GM20431 (cell line): ENCODE results near the gene DUOX2.

Source experiments
- in situ Hi-C: fragments of 300-500 bp; cut with MseI, MboI; formaldehyde crosslinking; loops from one replicate; pipeline ENCODE4 v1.15.0; 2020; ENCODE audit warnings: low sequenced_read_pairs; ENCODE audit not compliant: unreplicated experiment

The DUOX2 gene

DNA sequence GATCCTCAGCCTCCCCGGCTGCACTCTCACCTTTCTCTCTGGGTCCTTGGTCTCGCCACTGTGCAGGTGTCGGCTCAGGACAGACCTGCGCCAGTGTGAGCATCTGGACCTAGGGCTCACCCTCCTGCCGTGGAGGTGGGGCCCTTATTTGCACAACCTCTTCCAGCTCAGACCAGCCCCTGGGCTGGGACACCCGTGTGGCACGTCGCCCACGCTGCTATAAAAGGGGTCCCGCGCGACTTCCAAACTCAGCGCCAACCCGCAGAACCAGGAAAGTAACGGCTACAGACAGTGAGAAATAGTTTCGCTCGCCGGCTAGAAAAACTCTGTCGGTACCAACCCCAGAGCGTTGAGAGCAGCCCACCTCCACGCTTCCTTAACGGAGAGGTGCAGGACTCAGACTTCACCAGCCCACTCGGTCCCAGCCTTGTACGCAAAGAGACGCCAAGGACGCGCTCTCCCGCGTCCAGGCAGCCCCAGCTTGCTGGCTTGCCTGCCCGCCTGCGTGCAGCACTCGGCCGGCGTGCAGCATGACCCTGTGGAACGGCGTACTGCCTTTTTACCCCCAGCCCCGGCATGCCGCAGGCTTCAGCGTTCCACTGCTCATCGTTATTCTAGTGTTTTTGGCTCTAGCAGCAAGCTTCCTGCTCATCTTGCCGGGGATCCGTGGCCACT, at the start of gene DUOX2, which contains the start of gene DUOXA2:
DUOX2 (minus strand) TSS at position 97 of the 675 bp plus-strand sequence. CDS start 761 bp downstream, outside the sequence.
DUOXA2 (plus strand) TSS at position 251 of the 675 bp plus-strand sequence; CDS start at position 531, 280 bp downstream.
- in situ Hi-C loops, result no loop called here

DNA sequence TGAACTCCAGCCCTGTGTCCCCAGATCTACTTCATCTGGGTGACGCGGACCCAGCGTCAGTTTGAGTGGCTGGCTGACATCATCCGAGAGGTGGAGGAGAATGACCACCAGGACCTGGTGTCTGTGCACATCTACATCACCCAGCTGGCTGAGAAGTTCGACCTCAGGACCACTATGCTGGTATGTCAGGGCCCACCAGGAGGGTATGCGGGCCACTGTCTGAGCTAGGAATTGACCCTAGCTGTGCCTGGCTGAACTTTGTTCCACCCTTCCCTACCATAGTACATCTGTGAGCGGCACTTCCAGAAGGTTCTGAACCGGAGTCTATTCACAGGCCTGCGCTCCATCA, 49.5 kb upstream of the DUOX2 start:
- in situ Hi-C loops, result no loop called here

DNA sequence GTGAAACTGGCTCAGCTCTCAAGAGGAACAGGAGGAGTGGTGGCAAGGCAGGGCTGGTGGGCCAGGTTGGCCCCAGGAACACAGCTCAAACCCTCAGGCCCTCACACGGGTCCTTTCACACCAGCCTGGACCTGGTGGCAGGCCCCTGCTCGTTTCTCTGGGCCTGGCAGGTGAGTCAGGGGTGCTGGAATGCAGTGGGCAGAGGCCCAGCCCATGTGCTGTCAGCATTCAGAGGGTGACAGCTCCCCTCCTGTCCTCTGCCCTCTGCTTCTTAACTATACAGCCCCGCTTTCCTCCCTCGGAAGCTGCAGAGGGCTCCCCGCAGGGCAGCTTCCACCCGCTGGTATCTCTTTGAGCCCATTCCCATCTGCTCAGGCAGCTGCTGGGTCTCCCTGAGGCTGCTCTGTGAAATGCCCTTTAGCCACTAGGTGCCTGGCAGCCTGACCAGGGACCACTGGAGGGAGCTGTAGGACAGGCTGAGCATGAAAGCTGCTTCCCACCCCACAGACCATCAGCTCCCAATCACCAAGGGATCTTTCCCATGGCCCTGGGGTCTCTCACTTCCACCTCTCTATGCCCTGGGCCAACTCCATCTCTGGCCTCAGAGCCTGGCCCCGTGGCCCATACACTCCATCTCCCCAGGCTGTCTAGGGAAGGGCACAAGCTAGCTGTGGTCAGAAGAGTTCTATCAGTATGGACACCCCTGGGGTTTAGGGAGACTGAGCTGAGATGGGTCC, 49.0 kb upstream of the DUOX2 start:
- in situ Hi-C loops, result no loop called here

DNA sequence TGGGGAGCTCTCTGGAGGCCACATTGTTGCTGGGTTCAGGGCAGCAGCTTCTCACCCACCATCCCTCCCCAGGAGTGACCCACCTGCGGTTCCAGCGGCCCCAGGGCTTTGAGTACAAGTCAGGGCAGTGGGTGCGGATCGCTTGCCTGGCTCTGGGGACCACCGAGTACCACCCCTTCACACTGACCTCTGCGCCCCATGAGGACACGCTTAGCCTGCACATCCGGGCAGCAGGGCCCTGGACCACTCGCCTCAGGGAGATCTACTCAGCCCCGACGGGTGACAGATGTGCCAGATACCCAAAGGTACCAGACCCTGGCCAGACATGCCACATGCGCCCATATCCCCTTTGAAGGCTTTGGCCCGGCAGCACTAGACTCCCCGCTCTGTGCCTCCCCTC, 47.7 kb upstream of the DUOX2 start:
- in situ Hi-C loops, result no loop called here

DNA sequence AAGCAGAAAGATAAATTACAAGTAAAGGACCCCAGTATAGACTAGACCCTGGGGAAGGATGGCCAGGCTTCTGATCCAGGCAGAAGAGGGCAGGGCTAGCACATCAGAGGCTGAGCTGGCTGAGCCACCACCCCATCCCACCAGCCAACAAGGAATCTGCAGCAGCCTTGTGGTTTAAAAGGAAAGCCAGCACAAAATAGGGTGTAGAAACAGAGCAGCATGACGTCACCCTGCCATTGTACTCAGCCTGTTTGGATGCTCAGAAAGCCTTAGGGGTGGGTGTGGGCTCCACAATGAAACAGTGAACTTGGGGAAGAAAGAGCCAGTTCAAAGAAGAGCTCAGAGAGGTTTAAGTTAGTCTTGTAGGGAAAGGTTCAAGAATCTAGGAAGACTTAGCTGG, 44.0 kb upstream of the DUOX2 start:
- in situ Hi-C loops, result no loop called here

DNA sequence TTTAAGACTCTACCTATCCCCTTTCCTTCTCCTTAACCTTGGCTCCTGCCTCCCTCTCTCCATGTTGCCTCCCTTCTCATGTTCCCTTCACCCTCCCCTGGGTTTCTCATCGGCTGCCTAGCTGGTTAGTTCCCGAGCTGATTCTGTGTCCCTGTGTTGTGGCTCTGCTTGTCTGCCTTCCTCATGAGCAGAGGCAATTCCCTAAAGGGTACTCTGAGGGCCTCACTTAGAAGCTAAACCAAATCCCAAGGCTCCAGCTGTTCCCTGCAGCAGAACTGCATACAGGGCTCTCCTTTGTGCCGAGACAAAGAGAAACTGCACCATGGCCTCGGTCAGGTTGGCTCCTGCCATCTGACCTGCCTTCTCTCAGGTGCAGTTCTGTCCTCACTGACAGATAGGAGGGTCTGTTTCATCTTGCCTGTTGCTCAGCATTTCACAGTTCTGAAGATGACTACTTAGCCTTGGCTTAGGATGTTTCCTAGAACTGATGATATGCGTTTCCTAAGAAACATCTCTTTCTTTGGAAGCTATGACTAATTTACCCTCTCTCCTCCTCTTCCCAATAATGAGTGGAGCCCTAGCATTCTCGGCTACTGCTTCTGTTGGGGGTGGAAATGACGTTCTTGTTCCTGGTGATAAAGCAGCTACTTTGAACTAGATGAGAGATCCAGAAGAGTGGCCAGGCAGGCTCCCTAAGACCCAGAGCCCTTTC, 42.9 kb upstream of the DUOX2 start:
- in situ Hi-C loops, result no loop called here

DNA sequence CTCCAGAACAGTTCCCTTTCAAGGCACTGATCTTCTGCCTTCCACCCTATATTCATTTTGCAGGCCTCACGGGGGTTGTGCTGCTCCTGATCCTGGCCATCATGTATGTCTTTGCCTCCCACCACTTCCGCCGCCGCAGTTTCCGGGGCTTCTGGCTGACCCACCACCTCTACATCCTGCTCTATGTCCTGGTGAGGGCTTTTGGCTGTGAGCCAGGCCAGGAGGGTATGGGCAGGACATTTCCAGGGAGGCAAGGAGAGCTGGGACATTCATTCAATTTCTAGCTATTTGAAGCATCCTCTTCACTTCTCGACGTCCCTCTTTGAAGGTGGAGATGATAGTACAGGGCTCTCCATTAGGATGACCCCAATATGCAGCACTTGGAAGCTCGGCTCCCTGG, 41.8 kb upstream of the DUOX2 start:
- in situ Hi-C loops, result no loop called here

DNA sequence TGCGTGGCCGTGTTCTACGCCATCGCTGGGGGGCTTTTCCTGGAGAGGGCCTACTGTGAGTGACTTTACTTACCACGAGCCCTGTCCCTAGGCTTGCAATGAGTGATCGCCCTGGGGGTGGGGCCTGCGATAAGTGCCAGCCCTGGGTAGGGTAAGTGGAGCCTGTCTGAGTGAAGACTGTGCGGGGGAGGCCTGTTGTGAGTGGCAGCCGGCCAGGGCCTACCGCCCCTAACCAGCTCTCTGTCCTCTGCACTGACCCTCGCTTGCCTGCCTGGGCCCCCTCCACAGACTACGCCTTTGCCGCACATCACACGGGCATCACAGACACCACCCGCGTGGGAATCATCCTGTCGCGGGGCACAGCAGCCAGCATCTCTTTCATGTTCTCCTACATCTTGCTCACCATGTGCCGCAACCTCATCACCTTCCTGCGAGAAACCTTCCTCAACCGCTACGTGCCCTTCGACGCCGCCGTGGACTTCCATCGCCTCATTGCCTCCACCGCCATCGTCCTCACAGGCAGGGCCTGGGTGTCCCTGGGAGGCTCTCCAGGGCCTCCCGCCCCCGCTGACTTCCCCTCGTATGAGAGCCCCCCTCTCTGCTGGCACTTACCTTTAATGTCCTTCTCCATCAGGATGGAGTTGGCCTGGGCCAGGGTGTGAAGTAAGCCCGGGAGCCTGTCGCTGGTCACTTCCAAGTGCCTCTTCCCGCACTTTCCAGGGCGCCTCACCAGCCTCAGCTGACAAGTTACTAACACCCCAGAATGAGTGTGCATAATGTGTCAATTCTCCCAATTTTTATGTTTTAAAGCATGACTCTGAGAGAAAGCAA, 38.2 kb upstream of the DUOX2 start:
- in situ Hi-C loops, result no loop called here

DNA sequence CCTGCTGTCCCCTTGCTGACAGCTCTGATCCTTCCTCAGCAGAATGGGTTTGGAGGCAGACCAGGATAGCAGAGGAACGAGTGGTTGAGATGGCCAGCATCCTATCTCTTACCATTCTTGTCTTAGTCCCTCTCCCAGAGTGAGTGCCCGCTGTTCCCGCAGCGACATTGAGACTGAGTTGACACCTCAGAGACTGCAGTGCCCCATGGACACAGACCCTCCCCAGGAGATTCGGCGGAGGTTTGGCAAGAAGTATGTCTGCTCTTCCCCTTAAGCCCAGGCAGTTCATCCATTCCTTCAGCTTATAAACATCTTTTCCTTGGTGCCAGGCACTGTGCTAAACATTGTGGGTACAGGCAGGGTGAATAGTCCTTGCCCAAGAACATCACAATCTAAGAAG, 37.0 kb upstream of the DUOX2 start:
- in situ Hi-C loops, result no loop called here

DNA sequence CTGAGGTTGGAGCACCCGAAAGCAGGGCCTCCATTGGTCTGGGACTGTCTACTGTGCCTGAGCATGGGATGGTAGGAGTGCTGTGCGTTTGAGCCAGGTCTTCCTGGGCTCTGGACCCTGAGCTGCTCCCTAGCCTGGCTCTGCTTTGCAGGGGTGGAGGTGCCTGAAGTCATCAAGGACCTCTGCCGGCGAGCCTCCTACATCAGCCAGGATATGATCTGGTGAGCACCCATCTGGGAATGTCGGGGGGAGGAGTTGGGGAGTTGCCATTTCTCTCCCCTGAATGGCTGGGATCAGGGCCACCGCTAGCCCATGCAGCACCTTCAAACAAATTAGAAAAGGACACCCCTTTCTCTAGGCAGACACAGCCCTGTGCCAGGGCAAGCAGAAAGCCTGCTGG, 36.5 kb upstream of the DUOX2 start:
- in situ Hi-C loops, result no loop called here

DNA sequence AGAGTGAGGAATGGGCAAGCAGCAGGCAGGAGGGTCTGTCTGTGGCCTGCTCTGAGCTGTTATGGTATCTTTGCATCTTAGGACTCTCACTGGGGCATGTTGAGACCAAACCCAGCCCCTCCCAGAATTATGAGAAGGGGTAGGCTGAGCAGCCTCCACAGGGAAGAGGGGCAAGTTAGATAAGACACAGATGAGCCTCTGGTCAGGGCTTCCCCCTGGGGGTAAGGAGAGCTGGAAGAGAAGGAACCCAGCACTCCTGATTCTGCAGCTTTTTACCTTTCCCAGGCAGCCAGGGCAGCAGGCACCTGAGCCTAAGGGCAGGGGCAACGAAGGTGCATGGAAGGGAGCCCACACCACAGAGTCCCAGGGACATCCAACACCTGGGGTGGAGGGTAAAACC, 35.1 kb upstream of the DUOX2 start:
- in situ Hi-C loops, result no loop called here

DNA sequence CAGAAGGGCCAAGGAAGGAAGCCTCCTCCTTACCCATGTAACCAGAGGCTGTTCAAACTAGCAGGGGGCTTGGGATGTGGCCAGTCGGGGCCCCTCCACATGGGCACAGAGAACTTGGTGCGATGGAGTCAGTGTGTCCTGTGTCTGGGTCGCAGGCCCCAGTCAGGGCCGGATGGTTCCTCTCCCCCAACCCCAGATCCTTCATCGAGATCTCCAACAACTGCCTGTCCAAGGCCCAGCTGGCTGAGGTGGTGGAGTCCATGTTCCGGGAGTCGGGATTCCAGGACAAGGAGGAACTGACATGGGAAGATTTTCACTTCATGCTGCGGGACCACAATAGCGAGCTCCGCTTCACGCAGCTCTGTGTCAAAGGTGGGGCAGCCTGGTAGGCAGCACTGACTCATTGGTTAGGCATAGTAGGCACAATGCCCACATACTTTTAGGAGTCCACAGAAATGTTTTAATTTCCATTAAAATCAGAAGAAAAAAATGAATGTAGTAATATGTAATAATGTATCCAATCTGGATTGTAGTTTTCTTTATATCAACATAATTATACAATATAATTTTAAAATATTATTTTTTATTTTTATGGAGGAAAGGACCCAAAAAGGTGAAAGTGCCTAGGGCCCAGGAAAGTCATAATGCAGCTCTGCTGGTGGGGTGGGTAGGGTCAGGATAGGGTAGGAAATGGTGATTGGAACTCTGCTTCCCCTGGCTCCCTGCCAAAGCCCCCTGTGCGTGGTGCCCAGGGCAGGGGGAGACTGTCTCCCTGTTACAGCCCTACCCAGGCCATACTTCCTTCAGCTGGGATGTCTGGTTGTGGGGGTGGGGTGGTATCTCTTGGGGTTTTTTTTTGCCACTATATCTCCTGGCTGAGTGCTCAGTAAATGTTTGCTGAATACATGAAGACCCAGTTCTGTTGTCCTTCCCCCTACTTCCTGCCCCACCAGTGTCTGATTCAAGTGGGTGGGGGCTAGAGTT, 34.4 kb upstream of the DUOX2 start:
- in situ Hi-C loops, result no loop called here

DNA sequence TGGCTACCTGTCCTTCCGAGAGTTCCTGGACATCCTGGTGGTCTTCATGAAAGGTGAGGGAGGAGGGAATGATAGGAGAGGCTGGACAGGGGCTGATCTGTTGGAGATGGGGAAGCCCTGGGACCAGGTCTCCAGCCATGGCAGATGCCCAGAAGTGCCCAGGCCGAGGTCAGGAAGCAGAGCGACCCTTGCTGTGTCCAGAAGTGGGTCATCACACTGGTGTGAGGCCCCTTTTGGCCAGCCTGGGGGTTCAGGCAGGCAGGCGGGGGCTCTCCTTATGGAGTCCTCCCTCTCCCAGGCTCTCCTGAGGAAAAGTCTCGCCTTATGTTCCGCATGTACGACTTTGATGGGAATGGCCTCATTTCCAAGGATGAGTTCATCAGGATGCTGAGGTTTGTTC, 33.6 kb upstream of the DUOX2 start:
- in situ Hi-C loops, result no loop called here

DNA sequence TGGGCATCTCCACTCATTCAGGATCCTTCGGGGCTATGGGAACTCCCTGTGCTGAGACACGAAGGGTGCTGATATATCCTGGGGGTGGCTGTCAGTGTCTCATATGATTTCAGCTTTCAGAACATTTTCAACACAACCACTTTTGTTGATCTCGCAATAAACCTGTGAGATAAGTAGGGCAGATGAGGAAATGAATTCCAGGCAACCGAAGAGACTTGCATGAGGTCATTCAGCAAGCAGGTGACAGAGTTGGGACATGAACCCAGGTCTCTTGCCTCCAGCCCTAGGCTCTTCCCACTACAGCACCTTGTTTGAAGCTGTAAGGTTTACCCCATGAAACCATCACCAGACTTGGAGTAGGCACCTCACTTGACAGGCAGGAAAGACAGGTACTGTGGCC, 32.4 kb upstream of the DUOX2 start:
- in situ Hi-C loops, result no loop called here

DNA sequence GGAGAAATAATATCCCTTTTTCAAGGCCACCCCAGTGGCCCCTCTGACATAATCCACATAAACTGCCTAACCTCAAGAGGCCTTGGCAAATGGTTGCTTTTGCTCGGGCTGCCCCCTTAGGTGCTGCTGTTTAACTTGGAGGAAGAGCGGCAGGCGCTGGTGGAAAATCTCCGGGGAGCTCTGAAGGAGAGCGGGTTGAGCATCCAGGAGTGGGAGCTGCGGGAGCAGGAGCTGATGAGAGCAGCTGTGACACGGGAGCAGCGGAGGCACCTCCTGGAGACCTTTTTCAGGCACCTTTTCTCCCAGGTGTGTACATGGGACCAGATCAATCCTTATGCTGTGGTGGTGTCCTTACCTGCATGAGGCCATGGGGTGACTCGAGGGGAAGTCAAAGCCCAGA, 30.8 kb upstream of the DUOX2 start:
- in situ Hi-C loops, result no loop called here

DNA sequence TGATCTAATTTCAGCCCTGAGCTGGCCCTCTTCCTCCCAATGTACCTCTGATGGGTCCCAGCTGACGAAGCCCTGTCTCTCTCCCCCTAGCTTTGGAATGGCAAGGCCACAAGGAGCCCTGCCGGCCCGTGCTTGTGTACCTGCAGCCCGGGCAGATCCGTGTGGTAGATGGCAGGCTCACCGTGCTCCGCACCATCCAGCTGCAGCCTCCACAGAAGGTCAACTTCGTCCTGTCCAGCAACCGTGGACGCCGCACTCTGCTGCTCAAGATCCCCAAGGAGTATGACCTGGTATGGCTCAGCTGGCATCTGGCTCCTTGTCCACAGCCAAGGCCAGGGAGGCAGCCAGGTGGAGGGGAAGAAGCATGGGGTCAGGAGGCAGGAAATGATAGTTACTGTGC, 30.0 kb upstream of the DUOX2 start:
- in situ Hi-C loops, result no loop called here

DNA sequence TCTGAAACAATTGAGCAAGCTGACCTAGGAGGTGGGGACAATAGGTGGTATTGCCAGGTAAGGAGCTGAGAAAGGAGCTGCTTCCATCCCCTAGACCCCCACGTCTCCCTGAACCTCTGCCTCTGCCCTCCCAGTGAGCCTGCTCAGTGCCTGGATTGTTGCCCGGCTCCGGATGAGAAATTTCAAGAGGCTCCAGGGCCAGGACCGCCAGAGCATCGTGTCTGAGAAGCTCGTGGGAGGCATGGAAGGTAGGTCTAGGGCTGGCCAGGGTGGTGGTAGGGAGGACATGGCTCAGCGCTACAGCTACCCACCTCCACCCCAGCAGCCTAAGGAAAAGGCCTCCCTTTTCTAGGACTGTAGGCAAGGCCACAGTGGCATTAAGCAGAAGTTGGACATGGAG, 29.1 kb upstream of the DUOX2 start:
- in situ Hi-C loops, result no loop called here

DNA sequence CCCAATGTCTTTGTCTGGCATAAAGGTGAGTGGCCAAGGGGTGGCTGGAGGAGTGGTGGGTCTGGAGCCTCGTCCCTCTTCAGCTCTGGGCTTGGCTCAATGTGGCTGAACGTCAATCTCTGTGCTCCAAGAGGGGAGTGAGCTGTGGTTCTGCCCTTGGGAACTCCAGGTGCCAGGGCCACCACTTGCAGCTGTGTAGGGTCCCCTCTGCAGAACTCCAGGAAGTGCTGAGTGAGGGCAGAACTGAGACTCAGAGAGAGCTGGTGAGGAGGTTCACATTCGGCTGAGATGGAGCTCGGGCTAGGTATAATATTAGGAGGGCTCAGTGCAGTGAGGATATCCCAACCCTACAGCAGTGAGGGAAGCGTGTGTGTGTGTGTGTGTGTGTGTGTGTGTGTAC, 27.4 kb upstream of the DUOX2 start:
- in situ Hi-C loops, result no loop called here

DNA sequence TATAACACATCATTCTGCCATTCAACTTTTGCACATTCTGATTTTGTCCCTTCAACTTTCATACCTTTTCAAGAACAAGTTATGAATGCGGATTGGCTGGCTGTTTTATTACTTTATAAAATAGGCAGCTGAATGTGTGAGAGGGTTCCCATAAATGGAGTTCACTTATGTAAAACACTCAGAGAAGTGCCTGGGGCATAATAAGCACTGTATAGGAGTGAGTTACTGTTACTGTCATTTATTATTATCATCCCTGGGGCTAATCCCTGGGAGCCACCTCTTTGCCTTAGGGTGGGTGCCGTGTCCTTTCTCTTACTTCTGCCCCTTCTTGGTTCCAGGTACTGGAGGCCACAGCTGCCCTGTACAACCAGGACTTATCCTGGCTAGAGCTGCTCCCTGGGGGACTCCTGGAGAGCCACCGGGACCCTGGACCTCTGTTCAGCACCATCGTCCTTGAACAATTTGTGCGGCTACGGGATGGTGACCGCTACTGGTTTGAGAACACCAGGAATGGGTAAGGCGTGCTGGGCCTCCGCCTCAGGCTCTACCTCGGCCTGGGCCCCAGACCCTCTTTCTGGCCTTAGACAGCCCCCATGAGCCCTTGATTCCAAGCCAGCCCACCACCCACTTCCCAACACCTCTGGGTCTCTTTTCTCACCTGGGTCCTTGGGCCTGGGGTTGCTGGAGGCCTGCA, 26.7 kb upstream of the DUOX2 start:
- in situ Hi-C loops, result no loop called here
